IMR-90 (cell line): ENCODE results near the gene CREG2. TPM values are rescaled to one million over a fixed set of nuclear protein-coding genes. Genes with fewer than 3 reads are reported as not detected.

Source experiments
- ATAC-seq: fragments of 200-7000 bp; cut with Tn5 transposase; 2 replicates; pipeline ENCODE4 v1.9.1; 2020; ENCODE audit warnings: low read depth, mild to moderate bottlenecking, moderate library complexity
- BruUV-seq: library from RNA; stranded (reverse); fragments of 400-500 nt; replicated peaks from 2 replicates; lab custom pipeline; 2021; lab: Mats Ljungman, UMichigan
- CTCF ChIA-PET: fragments of 300-600 bp; formaldehyde crosslinking; extraction: SDS; loops from one replicate; lab custom pipeline; 2021; ENCODE audit warnings: antibody characterized with exemption; lab: Yijun Ruan, JAX
- POLR2A ChIA-PET: fragments of 300-600 bp; sonication (Branson Sonifier 250); formaldehyde crosslinking; loops from one replicate; lab custom pipeline; 2022; ENCODE audit warnings: antibody characterized with exemption; ENCODE audit not compliant: unreplicated experiment; lab: Charles Lee
- DNase-seq: peaks from one replicate; pipeline ENCODE4 v3.0.0; 2013
- H2AFZ ChIP-seq: replicated peaks from 2 replicates; pipeline ENCODE3; 2013; ENCODE audit warnings: low read length, mild to moderate bottlenecking; ENCODE audit not compliant: poor library complexity
- H2AK5ac ChIP-seq: 2 replicates; pipeline ENCODE4 v1.6.1; 2013; ENCODE audit warnings: low read depth, low read length, inconsistent platforms
- H2AK9ac ChIP-seq: replicated peaks from 2 replicates; pipeline ENCODE3; 2013; ENCODE audit warnings: mild to moderate bottlenecking, low read depth, low read length, moderate library complexity; ENCODE audit not compliant: poor library complexity
- H2BK120ac ChIP-seq: 2 replicates; pipeline ENCODE4 v1.6.1; 2013; ENCODE audit warnings: low read depth, low read length, inconsistent platforms
- H2BK15ac ChIP-seq: 3 replicates; pipeline ENCODE4 v1.6.1; 2013; ENCODE audit warnings: low read depth, low read length, inconsistent platforms
- H2BK20ac ChIP-seq: 2 replicates; pipeline ENCODE4 v1.6.1; 2013; ENCODE audit warnings: low read depth, mild to moderate bottlenecking, inconsistent platforms, low read length, moderate library complexity
- H2BK5ac ChIP-seq: 2 replicates; pipeline ENCODE4 v1.6.1; 2013; ENCODE audit warnings: mild to moderate bottlenecking, low read depth, low read length, inconsistent platforms; ENCODE audit not compliant: poor library complexity, severe bottlenecking
- H3K14ac ChIP-seq: replicated peaks from 2 replicates; pipeline ENCODE4 v1.6.1; 2013; ENCODE audit warnings: low read depth, low read length, inconsistent platforms
- H3K18ac ChIP-seq: 2 replicates; pipeline ENCODE4 v1.6.1; 2013; ENCODE audit warnings: low read depth, low read length, control low read depth
- H3K23ac ChIP-seq: 2 replicates; pipeline ENCODE4 v1.6.1; 2013; ENCODE audit warnings: low read depth, low read length, inconsistent platforms
- H3K27ac ChIP-seq: 2 replicates; pipeline ENCODE4 v1.5.1; 2013; ENCODE audit warnings: mild to moderate bottlenecking, control low read depth, low read length; ENCODE audit not compliant: insufficient read depth
- H3K27me3 ChIP-seq: 2 replicates; pipeline ENCODE4 v1.6.1; 2013; ENCODE audit warnings: low read length; ENCODE audit not compliant: control insufficient read depth, insufficient read depth
- H3K36me3 ChIP-seq: 2 replicates; pipeline ENCODE4 v1.6.1; 2013; ENCODE audit warnings: low read length, mixed read lengths; ENCODE audit not compliant: control insufficient read depth, insufficient read depth
- H3K4ac ChIP-seq: 2 replicates; pipeline ENCODE4 v1.6.1; 2013; ENCODE audit warnings: low read depth, low read length, inconsistent platforms
- H3K4me1 ChIP-seq: 2 replicates; pipeline ENCODE4 v1.6.1; 2013; ENCODE audit warnings: low read length, mixed read lengths; ENCODE audit not compliant: control insufficient read depth, insufficient read depth
- H3K4me2 ChIP-seq: 2 replicates; pipeline ENCODE4 v1.6.1; 2013; ENCODE audit warnings: low read depth, mild to moderate bottlenecking, control low read depth, low read length, moderate library complexity
- H3K4me3 ChIP-seq: 2 replicates; pipeline ENCODE4 v1.5.1; 2013; ENCODE audit warnings: low read depth, mild to moderate bottlenecking, control low read depth, low read length, moderate library complexity; ENCODE audit not compliant: insufficient read depth
- H3K56ac ChIP-seq: 2 replicates; pipeline ENCODE4 v1.6.1; 2013; ENCODE audit warnings: low read length, inconsistent platforms; ENCODE audit not compliant: insufficient read depth; ENCODE audit errors: extremely low read depth
- H3K79me1 ChIP-seq, 2 experiments: 2 replicates each; pipeline ENCODE4 v1.6.1; 2013; ENCODE audit warnings: low read length in 2 of 2, inconsistent platforms in 1 of 2, low read depth in 1 of 2
- H3K9ac ChIP-seq: 2 replicates; pipeline ENCODE4 v1.6.1; 2013; ENCODE audit warnings: low read depth, low read length, control low read depth
- H3K9me1 ChIP-seq: 2 replicates; pipeline ENCODE4 v1.6.1; 2013; ENCODE audit warnings: low read length, inconsistent platforms; ENCODE audit not compliant: insufficient read depth
- H3K9me3 ChIP-seq: 2 replicates; pipeline ENCODE4 v1.6.1; 2013; ENCODE audit warnings: low read length; ENCODE audit not compliant: control insufficient read depth, insufficient read depth
- H4K20me1 ChIP-seq: 2 replicates; pipeline ENCODE4 v1.6.1; 2013; ENCODE audit warnings: low read length, inconsistent platforms; ENCODE audit not compliant: insufficient read depth
- H4K5ac ChIP-seq: 2 replicates; pipeline ENCODE4 v1.6.1; 2013; ENCODE audit warnings: mild to moderate bottlenecking, low read depth, low read length, control low read depth
- H4K8ac ChIP-seq, 2 experiments: 2 replicates each; pipeline ENCODE4 v1.6.1; 2013; ENCODE audit warnings: low read depth in 2 of 2, low read length in 2 of 2, control low read depth in 1 of 2, inconsistent platforms in 1 of 2
- H4K91ac ChIP-seq: 2 replicates; pipeline ENCODE4 v1.6.1; 2013; ENCODE audit warnings: low read depth, low read length, inconsistent platforms; ENCODE audit not compliant: insufficient read depth
- BHLHE40 ChIP-seq: fragments of 150-350 bp; IDR thresholded peaks from 2 replicates; pipeline ENCODE4 v1.6.1; 2016; ENCODE audit warnings: mild to moderate bottlenecking, low read depth, low read length
- CEBPB ChIP-seq: IDR thresholded peaks from 2 replicates; pipeline ENCODE4 v1.6.1; 2012; ENCODE audit warnings: low read depth, low read length, improper control_type of control experiment
- CHD1 ChIP-seq: IDR thresholded peaks from 2 replicates; pipeline ENCODE4 v1.6.1; 2012; ENCODE audit warnings: low read depth, low read length, improper control_type of control experiment
- CTCF ChIP-seq: conservative IDR thresholded peaks from 2 replicates; pipeline ENCODE4 v1.5.1; 2012; ENCODE audit warnings: mild to moderate bottlenecking, low read depth, low read length, improper control_type of control experiment
- ELK1 ChIP-seq: fragments of 150-350 bp; IDR thresholded peaks from 2 replicates; pipeline ENCODE4 v1.6.1; 2016; ENCODE audit warnings: low read depth, mild to moderate bottlenecking, low read length, moderate library complexity, borderline replicate concordance
- MAFK ChIP-seq: IDR thresholded peaks from 2 replicates; pipeline ENCODE4 v1.6.1; 2012; ENCODE audit warnings: low read depth, low read length, improper control_type of control experiment
- MAZ ChIP-seq: IDR thresholded peaks from 2 replicates; pipeline ENCODE4 v1.6.1; 2012; ENCODE audit warnings: low read depth, mild to moderate bottlenecking, low read length, improper control_type of control experiment, moderate library complexity, borderline replicate concordance
- MXI1 ChIP-seq: IDR thresholded peaks from 2 replicates; pipeline ENCODE4 v1.6.1; 2012; ENCODE audit warnings: low read depth, mild to moderate bottlenecking, low read length, moderate library complexity, borderline replicate concordance
- NFE2L2 ChIP-seq: fragments of 150-350 bp; IDR thresholded peaks from 2 replicates; pipeline ENCODE4 v1.6.1; 2016; ENCODE audit warnings: low read depth, mild to moderate bottlenecking, low read length
- RAD21 ChIP-seq: IDR thresholded peaks from 2 replicates; pipeline ENCODE4 v1.6.1; 2012; ENCODE audit warnings: low read length, improper control_type of control experiment
- RCOR1 ChIP-seq: IDR thresholded peaks from 2 replicates; pipeline ENCODE4 v1.6.1; 2012; ENCODE audit warnings: mild to moderate bottlenecking, low read length, improper control_type of control experiment; ENCODE audit not compliant: insufficient replicate concordance
- SMC3 ChIP-seq: fragments of 150-350 bp; IDR thresholded peaks from 2 replicates; pipeline ENCODE4 v1.6.1; 2016; ENCODE audit warnings: low read depth, mild to moderate bottlenecking, antibody characterized with exemption, low read length, moderate library complexity
- WGBS, 2 experiments: methylation state at CpG; one replicate each; pipeline versions ENCODE4 v1.1.5 to v1.1.7; 2013; ENCODE audit warnings: missing lambda C conversion rate in 2 of 2; ENCODE audit not compliant: insufficient read length in 1 of 2; ENCODE audit errors: extremely low coverage in 2 of 2; 5-methylcytosine and 5-hydroxymethylcytosine counted together
- dilution Hi-C: fragments of 300-500 bp; cut with HindIII; formaldehyde crosslinking; loops from one replicate; pipeline ENCODE4 v1.14.3; 2018; ENCODE audit warnings: low sequenced_read_pairs; ENCODE audit not compliant: unreplicated experiment
- in situ Hi-C: fragments of 300-500 bp; cut with MboI; formaldehyde crosslinking; loops from 3 replicates; pipeline ENCODE4 v1.14.3; 2019; ENCODE audit warnings: low sequenced_read_pairs, inconsistent platforms, mixed read lengths
- intact Hi-C: fragments of 100-400 bp; cut with micrococcal nuclease; formaldehyde crosslinking; loops from 2 replicates; pipeline ENCODE4 v1.10.0; 2022
- polyA plus RNA-seq, 3 experiments: library from polyadenylated mRNA; depleted of rRNA; stranded (reverse); fragments of >200 nt; gene quantifications; 2 replicates each; pipeline ENCODE4 v1.2.3, GENCODE V29; 2012; ENCODE audit warnings: low replicate concordance in 1 of 3
- total RNA-seq: library from RNA; depleted of rRNA; stranded (reverse); fragments of >200 nt; gene quantifications from 2 replicates; pipeline ENCODE4 v1.2.3, GENCODE V29; 2012

Gene CREG2
- total and polyA plus RNA-seq, 2 of the 4 experiments (the other 2 are of a cell fraction): 0.17 TPM; not detected in 1

GRCh38 chr2:101310090-101310833 lies 77.0 kb downstream of the CREG2 start:
- Histone ChIP-seq H3K79me1 (peaks cover 6 to 33% of the 10 kb centered on the region in 2 experiments), H3K23ac (no peak overlapping the region), H4K20me1 (peaks cover 28% of the 10 kb centered on the region), H4K5ac (no peak overlapping the region), H4K91ac (no peak overlapping the region), H3K56ac (no peak overlapping the region), H3K4me1 (peaks cover 12% of the 10 kb centered on the region), H2BK15ac (no peak overlapping the region), H3K9me3 (no peaks in the 10 kb centered on the region), H3K14ac (no peak overlapping the region), H2BK120ac (no peak overlapping the region), H3K4me2 (no peak overlapping the region), H3K4me3 (no peak overlapping the region), H2BK20ac (no peak overlapping the region), H4K8ac (no peak overlapping the region), H2AK5ac (no peak overlapping the region), H2AFZ (no peak overlapping the region), H3K18ac (no peak overlapping the region), H2BK5ac (no peak overlapping the region), H2AK9ac (no peak overlapping the region), H3K27me3 (no peaks in the 10 kb centered on the region), H3K27ac (no peak overlapping the region), H3K4ac (no peak overlapping the region), H3K36me3 (no peaks in the 10 kb centered on the region), H3K9ac (no peak overlapping the region), H3K9me1 (peaks cover 10% of the 10 kb centered on the region)
- DNase-seq (no peak), ATAC-seq (no peak)
- BruUV-seq: no TSS peak
- in situ Hi-C loops (no loop called here), dilution Hi-C loops (no loop called here), intact Hi-C loops (no loop called here)
- ChIA-PET CTCF (no interaction called here), POLR2A (no interaction called here)
- TF ChIP-seq NFE2L2 (no peak), MAZ (no peak), MAFK (no peak), CHD1 (no peak), RAD21 (no peak), SMC3 (no peak), BHLHE40 (no peak), CEBPB (no peak), CTCF (no peak), MXI1 (no peak), RCOR1 (no peak), ELK1 (no peak)
- 97% methylated on average over 5 of the region's 10 CpGs; no CpG with 5 or more reads in 1 of the 2 experiments for WGBS, 2 experiments
